ENCODE data around the gene RCHY1.
"Not testable (repeated sequence)": the region's sequence is repeated elsewhere in the genome, so short reads cannot be mapped to it uniquely, and the experiment has no call there.

The RCHY1 gene

DNA sequence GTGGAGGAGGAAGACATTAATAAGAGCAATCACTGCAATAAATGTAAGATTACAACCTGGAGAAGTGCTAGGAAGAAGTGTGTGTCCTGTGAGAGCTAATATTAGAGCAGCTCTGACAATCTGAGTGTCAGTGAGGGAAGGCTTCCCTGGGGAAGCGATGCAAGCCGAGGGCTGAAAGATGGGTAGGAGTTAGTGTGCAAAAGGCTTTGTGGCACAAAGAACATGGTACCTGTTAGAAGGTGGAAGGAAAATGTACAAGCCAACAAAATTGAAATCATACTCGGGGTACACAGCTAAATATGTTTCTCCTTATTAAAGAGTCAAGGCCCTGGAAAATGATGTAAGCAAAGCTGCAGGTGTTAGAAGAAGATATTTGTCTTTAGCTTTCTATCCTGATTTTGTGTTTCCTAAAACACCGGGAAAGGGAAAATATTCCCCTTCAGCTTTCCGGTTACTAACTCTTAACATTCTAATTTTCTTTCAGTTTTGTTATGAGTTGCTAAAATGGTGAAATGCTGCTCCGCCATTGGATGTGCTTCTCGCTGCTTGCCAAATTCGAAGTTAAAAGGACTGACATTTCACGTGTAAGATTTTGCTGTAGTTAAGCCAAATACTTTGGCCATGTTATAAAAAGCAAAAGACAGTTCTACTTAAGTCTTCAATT lies 878 bp upstream of the RCHY1 start:
- peak; percentile 18 for DNase-seq (ENCODE audit: low read depth)

DNA sequence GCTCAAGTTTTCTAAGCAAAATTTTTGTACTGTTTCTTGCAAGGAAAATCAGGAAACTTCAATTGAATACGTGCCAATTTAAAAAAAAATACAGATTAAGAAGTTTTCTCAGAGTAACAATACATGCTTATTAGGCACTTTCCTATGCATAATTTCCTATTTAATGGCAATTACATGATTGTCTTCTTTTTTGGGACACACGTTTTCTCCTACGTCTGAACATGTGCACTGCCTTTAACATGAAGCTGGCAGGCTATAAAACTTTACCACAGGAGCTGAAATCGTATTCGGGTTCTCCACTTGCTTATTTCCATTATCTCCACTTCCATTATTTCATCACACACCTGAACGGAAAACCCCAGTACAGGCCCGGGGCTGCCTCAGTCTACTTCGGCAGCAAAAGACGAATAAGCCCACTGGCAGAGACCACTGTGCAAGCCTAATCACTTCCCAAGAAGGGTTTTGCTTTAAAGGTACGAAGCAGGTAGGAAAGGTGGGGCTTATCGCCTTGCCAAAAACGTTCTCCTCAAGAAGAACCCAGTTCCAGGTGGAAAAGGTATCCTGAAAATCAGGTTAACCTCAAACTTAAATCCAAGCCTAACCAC lies 575 bp downstream of the RCHY1 start:
- TF ChIP-seq, protein P1, sequence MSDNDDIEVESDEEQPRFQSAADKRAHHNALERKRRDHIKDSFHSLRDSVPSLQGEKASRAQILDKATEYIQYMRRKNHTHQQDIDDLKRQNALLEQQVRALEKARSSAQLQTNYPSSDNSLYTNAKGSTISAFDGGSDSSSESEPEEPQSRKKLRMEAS (IDR thresholded peaks at IDR 0.05; ENCODE audit: low read depth, low read length), result peak; percentile 60
- no peak for TF ChIP-seq POLR2A (IDR thresholded peaks at IDR 0.05; ENCODE audit: extremely low read depth, insufficient read length)
- peak overlapping the region; percentile 95 for H3K4me3 ChIP-seq (ENCODE audit: low read depth, low read length)
- no peak for DNase-seq (ENCODE audit: low read depth)

More for the DNA sequence above, 878 bp upstream of the RCHY1 start:
- TF ChIP-seq CTCF (IDR thresholded peaks at IDR 0.05; ENCODE audit: low read depth, low read length) (no peak), MYC (IDR thresholded peaks at IDR 0.05; ENCODE audit: low read depth, low read length) (no peak), POLR2A (IDR thresholded peaks at IDR 0.05; ENCODE audit: extremely low read depth, insufficient read length) (no peak)
- TF ChIP-seq, protein P1 (IDR thresholded peaks at IDR 0.05; ENCODE audit: low read depth, low read length), result no peak
- H3K4me3 ChIP-seq (ENCODE audit: low read depth, low read length), result peak overlapping the region; percentile 95

DNA sequence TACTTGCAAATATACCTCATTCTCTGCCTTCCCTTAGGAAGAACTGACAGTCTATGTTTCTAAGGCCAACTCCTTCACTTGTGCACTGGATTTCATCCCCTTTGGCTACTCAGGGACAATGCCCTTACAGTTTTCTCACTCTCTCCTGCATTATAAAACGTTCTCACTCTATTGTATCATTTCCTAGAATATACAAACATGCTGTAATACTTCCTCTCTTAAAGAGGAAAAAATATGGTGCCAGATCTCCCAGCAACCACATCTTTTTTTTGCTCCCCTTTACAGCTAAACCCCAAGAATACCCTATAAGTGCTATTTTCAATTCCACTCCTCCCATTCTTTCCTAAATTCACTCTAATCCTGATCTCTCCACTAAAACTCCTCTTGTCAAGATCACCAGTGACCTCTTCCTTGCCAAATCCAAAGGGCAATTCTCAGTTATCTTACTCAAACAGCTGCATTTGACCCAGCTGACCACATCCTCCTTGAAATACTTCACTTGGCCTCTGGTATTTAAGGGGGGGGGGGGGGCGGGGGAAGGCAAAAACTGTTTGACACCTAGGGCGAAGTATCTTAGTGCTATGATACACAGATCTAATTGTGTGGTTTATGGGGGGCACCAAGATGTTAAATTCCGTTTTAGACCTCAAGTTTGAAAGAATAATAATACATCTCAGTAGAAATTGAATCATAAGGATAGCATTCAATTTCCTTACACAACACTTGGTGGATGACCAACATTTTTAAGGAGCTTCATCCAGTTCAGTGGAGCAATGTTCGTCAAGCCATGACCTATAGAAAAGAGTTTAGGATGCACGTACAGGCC lies 1.6 kb downstream of the RCHY1 start:
- peak; percentile 79 for DNase-seq (ENCODE audit: low read depth)
- no peak for TF ChIP-seq MYC (IDR thresholded peaks at IDR 0.05; ENCODE audit: low read depth, low read length)
- TF ChIP-seq, protein P1 (IDR thresholded peaks at IDR 0.05; ENCODE audit: low read depth, low read length), result no peak
- TF ChIP-seq POLR2A (IDR thresholded peaks at IDR 0.05; ENCODE audit: extremely low read depth, insufficient read length), result no peak
- no peak for TF ChIP-seq CTCF (IDR thresholded peaks at IDR 0.05; ENCODE audit: low read depth, low read length)
- H3K4me3 ChIP-seq (ENCODE audit: low read depth, low read length), result peak overlapping the region; percentile 95

DNA sequence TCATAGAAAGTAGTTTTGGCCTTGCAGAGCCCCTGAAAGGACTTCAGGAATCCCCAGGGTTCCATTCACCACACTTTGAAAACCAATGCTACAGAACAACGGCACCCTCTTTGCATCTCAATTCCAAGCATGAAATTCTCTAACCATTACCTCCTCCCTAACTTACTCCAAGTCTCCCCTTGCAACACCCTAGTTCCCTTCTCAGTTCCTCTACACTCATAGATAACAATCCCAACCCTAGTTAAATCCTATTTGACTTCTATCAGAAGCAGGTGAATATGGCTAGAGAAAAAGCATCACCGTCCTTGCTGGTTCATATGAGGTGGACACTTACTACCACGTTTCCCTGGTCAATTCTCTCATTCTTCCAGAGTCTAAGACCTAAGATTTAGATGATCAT lies 2.4 kb downstream of the RCHY1 start:
- peak; percentile 19 for DNase-seq (ENCODE audit: low read depth)
- H3K4me3 ChIP-seq (ENCODE audit: low read depth, low read length), result peak overlapping the region; percentile 95
- TF ChIP-seq CTCF (IDR thresholded peaks at IDR 0.05; ENCODE audit: low read depth, low read length), result no peak
- TF ChIP-seq MYC (IDR thresholded peaks at IDR 0.05; ENCODE audit: low read depth, low read length), result no peak
- TF ChIP-seq, protein P1 (IDR thresholded peaks at IDR 0.05; ENCODE audit: low read depth, low read length), result no peak
- TF ChIP-seq POLR2A (IDR thresholded peaks at IDR 0.05; ENCODE audit: extremely low read depth, insufficient read length), result no peak

- not testable (repeated sequence) for DNase-seq (ENCODE audit: low read depth); H3K4me3 ChIP-seq (ENCODE audit: low read depth, low read length)
Measured at GRCh38 chr4:75509592-75509991, 4.6 kb downstream of the RCHY1 start.

DNA sequence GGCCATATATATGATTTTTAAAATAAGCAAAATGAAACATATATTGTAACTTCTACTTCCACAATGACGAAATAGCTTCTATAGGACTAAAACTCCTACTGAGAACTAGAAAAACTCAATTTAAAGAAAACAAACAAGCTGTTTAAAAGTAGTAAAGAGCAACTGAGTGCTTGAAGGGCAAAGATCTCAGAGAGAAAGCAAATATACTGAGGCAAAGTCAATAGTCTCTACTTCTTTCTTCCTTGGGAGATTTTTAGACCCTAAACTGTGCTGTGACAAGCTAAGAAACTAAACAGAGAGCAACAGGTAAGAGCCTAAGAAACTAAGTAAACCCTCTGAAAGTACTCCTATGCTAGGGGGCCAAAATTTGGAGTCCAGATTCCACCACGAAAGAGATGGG lies 8.6 kb downstream of the RCHY1 start:
- no peak overlapping the region for H3K4me3 ChIP-seq (ENCODE audit: low read depth, low read length)
- TF ChIP-seq CTCF (IDR thresholded peaks at IDR 0.05; ENCODE audit: low read depth, low read length), result no peak
- TF ChIP-seq, protein P1 (IDR thresholded peaks at IDR 0.05; ENCODE audit: low read depth, low read length), result no peak
- no peak for TF ChIP-seq POLR2A (IDR thresholded peaks at IDR 0.05; ENCODE audit: extremely low read depth, insufficient read length)
- no peak for TF ChIP-seq MYC (IDR thresholded peaks at IDR 0.05; ENCODE audit: low read depth, low read length)
- no peak for DNase-seq (ENCODE audit: low read depth)

All from NB4 (cell line).